Fibroblast of villous mesenchyme (primary cell): Measurements from ENCODE around the gene KIAA1958. TPM values are rescaled to one million over a fixed set of nuclear protein-coding genes. Genes with fewer than 3 reads are reported as not detected.
A peak's percentile ranks its signal among the peaks of the same experiment; 100 is the strongest.

Experiments used
- DNase-seq: peaks from one replicate; pipeline ENCODE4 v3.0.0-alpha.2; 2010; ENCODE audit warnings: low read depth
- H3K4me3 ChIP-seq: 2 replicates; pipeline ENCODE4 v1.5.1; 2011; ENCODE audit warnings: low read depth, mild to moderate bottlenecking, low read length
- total RNA-seq: library from RNA; depleted of rRNA; stranded (reverse); fragments of >200 nt; gene quantifications from 2 replicates; pipeline ENCODE4 v1.2.3, GENCODE V29; 2012
- TF ChIP-seq, protein P1 (sequence below): IDR thresholded peaks from 2 replicates; pipeline ENCODE4 v1.5.1; 2012; ENCODE audit warnings: low read depth, mild to moderate bottlenecking, low read length; ENCODE audit not compliant: insufficient read depth

KIAA1958 gene
- total RNA-seq, 1 donor = 1.7 TPM

DNA sequence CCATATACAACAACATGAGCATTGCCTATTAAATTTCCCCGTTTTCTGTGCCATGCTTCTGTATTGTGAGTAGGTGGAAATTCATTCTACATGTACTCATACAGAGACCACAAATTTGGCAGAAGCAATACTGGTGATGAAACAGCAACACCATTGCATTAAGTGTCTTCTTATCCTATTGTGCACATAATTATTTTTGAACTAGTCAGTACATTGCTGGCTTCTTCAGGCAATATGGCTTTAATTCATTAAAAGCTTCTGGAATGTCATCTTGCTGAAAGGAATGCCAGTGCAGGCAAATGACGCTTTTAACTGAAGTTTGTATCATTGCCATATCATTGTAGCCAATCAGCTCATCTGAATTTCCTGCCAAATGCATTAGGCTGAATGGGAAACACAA is 82.6 kb downstream of the KIAA1958 start:
- peak; percentile 32 for DNase-seq
- TF ChIP-seq, protein P1, sequence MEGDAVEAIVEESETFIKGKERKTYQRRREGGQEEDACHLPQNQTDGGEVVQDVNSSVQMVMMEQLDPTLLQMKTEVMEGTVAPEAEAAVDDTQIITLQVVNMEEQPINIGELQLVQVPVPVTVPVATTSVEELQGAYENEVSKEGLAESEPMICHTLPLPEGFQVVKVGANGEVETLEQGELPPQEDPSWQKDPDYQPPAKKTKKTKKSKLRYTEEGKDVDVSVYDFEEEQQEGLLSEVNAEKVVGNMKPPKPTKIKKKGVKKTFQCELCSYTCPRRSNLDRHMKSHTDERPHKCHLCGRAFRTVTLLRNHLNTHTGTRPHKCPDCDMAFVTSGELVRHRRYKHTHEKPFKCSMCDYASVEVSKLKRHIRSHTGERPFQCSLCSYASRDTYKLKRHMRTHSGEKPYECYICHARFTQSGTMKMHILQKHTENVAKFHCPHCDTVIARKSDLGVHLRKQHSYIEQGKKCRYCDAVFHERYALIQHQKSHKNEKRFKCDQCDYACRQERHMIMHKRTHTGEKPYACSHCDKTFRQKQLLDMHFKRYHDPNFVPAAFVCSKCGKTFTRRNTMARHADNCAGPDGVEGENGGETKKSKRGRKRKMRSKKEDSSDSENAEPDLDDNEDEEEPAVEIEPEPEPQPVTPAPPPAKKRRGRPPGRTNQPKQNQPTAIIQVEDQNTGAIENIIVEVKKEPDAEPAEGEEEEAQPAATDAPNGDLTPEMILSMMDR = no peak
- H3K4me3 ChIP-seq = no peak overlapping the region

DNA sequence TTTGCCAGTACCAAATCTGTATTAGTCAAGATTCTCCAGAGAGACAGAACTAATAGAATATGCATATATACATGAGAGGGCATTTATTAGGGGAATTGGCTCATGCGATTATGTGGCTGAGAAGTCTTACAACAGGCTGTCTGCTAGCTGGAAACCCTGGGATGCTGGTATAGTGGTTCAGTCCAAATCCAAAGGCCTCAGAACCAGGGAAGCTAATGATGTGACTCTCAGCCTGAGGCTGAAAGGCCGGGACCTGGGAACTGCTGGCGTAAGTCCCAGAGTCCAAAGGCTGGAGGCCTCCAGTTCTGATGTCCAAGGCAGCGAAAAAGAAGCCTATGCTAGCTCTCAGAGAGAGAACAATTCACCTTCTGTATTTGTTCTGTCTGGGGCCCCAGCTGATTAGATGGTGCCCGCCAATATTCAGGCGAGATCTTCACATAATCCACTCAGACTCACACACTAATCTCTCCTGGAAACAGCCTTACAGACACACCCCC is 84.1 kb downstream of the KIAA1958 start:
- no peak overlapping the region for H3K4me3 ChIP-seq
- DNase-seq = no peak
- TF ChIP-seq, protein P1 = no peak

DNA sequence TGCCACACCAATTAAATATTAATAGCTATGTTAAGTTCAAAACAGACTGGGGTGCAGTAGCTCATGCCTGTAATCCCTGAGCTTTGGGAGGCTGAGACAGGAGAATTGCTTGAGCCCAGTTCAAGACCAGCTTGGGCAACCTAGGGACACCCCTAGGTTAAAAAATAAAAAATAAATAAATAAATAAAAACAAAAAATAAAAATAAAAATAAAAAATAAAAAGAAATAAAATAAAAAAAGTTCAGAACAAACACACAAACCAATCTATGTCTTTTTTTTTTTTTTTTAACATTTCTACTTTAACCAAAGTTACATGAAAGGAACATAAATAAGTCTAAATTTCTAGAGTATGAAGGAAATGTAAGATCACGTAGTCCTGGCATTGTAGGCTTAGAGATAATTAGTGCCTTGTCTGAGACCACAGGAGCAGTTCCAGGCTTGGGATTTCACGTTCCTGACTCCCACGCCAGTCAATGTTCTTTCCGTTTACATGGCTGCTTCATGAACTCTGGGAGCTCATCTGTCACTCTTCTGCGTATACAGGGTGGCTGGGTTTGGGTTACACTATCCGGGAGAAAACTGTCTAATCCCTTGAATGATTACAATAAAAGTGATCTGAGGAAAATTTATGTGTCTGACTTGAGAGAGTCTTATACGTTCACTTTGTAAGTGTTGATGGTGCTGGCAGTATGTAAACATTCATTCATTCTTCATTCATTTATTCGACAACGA is 85.2 kb downstream of the KIAA1958 start:
- TF ChIP-seq, protein P1 = no peak

DNA sequence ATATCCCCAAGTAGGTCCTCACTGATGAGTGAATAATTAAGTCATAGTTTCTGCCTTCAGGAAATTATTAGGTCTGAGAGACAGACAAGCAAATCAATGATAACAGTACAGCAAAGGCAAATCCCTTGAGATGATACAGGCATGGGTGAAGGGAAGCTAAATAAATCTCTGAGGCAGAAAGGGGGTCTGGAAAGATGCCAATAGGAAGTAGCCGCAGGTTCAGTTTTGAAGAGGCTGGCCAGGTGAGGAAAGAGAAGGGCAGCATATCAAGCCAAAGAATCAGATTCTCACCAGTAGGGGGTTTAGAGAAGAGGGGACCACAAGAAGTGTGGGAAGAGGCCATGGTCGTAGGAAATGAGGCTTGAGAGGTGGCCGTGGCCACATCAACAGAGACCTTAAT is 85.8 kb downstream of the KIAA1958 start:
- DNase-seq = no peak
- TF ChIP-seq, protein P1 = no peak

More for the DNA sequence above, 85.2 kb downstream of the KIAA1958 start:
- DNase-seq = no peak
- no peak overlapping the region for H3K4me3 ChIP-seq

DNA sequence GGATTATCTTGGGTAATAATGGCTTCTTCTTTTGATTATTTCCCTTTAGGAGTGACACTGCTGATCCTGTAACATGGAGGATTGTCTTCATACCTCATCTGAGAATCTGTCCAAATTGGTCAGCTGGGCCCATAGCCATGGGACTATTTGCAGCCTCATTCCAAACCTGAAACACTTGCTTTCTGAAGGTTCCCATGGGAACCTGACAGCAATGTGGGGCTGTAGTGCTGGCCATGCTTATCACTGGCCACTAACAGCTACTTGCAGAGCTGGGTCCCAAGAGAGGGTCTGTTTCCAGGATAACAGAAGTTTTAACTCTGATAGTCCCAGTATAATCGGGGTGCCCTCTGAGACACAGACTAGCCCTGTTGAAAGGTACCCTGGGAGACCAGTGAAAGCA is 87.4 kb downstream of the KIAA1958 start:
- DNase-seq = no peak
- H3K4me3 ChIP-seq = no peak overlapping the region
- TF ChIP-seq, protein P1 = no peak

More for the DNA sequence above, 85.8 kb downstream of the KIAA1958 start:
- no peak overlapping the region for H3K4me3 ChIP-seq

DNA sequence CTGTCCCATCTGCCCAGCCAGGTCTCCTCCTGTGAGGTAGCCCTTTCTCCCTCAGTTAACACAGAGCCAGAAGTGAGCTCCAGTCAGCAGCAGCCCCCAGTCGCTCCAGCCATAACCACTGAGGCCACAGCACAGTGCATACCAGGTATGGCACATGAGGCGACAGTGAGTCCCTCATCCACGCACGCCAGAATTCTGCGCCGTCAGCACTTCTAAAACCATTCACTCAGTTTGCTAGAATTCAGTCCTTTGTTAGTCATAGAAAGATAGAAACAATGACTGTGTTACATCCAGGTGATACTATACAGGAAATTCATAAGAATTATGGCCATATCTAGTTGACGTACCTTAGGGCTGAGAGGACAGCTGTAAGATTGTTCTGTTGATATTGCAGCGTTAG is 88.5 kb downstream of the KIAA1958 start:
- no peak overlapping the region for H3K4me3 ChIP-seq
- no peak for DNase-seq
- TF ChIP-seq, protein P1 = no peak
